ENCODE measurements around the gene KCNJ9.
"Not testable (repeated sequence)": the region's sequence is repeated elsewhere in the genome, so short reads cannot be mapped to it uniquely, and the experiment has no call there.

The KCNJ9 gene

DNA sequence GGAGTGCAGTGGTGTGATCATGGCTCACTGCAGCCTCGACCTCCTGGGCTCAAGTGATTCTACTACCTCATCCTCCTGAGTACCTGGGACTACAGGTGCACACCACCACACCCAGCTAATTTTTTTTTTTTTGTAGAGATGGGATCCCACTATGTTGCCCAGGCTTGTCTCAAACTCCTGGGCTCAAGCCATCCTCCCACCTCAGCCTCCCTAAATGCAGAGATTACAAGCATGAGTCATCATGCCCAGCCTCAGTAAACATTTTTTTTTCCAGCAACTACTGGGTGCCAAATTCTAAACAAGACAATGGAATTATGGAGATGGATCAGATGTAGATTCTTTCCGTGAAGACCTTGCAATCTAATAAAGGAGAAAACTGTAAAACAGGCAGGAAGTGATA lies 31.2 kb upstream of the KCNJ9 start:
- not testable (repeated sequence) for H3K27ac ChIP-seq (ENCODE audit: low read depth, low read length); H3K9ac ChIP-seq (ENCODE audit: low read length in 5 of 5); H3K4me1 ChIP-seq (ENCODE audit: control insufficient read depth in 5 of 5, insufficient read depth in 5 of 5, low read length in 5 of 5); H3K9me3 ChIP-seq (ENCODE audit: control insufficient read depth in 5 of 5, low read length in 5 of 5); H3K27me3 ChIP-seq (ENCODE audit: control insufficient read depth in 5 of 5, insufficient read depth in 4 of 5, low read length in 5 of 5); H3K36me3 ChIP-seq (ENCODE audit: control insufficient read depth in 5 of 5, insufficient read depth in 5 of 5, low read length in 5 of 5); H3K4me3 ChIP-seq (ENCODE audit: low read depth in 1 of 5, low read length in 5 of 5)

DNA sequence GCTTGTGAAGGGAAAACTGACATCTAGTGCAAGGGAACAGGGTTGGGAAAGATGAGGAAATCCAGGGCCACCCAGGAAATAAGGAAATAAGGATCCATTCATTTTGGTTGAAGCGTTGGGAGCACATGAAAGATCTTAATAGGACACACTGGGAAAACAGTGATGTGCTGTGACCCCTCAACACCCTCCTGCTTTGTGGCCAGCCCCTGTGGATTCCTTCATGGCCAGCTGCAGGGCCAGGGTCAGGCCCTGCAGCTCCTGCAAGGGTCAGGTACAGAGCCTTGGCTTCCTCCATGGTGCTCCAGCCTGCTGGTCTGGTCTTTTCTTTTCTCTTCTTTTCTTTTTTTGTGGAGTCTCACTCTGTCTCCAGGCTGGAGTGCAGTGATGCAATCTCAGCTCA lies 30.7 kb upstream of the KCNJ9 start:
- Histone ChIP-seq H3K9ac (ENCODE audit: low read length in 5 of 5) (no peak overlapping the region), H3K4me1 (ENCODE audit: control insufficient read depth in 5 of 5, insufficient read depth in 5 of 5, low read length in 5 of 5) (peaks cover 0 to 10% (median 8%) of the 10 kb centered on the region in 5 donors), H3K27ac (ENCODE audit: low read depth, low read length) (no peak overlapping the region), H3K4me3 (ENCODE audit: low read depth in 1 of 5, low read length in 5 of 5) (no peak overlapping the region), H3K27me3 (ENCODE audit: control insufficient read depth in 5 of 5, insufficient read depth in 4 of 5, low read length in 5 of 5) (peaks cover 4 to 8% (median 5%) of the 10 kb centered on the region in 5 donors), H3K36me3 (ENCODE audit: control insufficient read depth in 5 of 5, insufficient read depth in 5 of 5, low read length in 5 of 5) (no peaks in the 10 kb centered on the region), H3K9me3 (ENCODE audit: control insufficient read depth in 5 of 5, low read length in 5 of 5) (no peaks in the 10 kb centered on the region)

DNA sequence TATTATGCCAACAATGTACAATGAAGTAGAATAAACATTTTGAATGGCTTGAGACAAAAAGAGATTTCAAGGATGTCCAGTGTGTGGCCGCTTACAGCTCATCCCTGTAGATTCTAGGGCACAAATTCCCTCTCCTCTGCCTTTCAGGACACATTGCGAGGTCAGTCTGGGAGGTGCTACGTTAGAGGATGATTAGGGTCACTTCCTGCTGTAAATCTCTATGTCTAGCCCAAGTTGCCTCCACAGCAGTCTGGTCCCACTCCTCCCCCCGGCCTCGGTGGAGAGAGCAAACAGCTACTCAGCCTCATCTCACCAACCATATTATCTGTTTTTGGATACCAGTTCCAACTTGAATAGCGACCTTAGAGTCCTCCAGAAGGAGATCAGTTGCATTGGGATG lies 28.4 kb upstream of the KCNJ9 start:
- no peak overlapping the region for H3K9ac ChIP-seq (ENCODE audit: low read length in 5 of 5)
- no peaks in the 10 kb centered on the region for H3K9me3 ChIP-seq (ENCODE audit: control insufficient read depth in 5 of 5, low read length in 5 of 5)
- H3K4me1 ChIP-seq (ENCODE audit: control insufficient read depth in 5 of 5, insufficient read depth in 5 of 5, low read length in 5 of 5): no peaks in the 10 kb centered on the region
- peaks cover 4 to 8% (median 5%) of the 10 kb centered on the region in 5 donors for H3K27me3 ChIP-seq (ENCODE audit: control insufficient read depth in 5 of 5, insufficient read depth in 4 of 5, low read length in 5 of 5)
- H3K27ac ChIP-seq (ENCODE audit: low read depth, low read length): no peak overlapping the region
- no peaks in the 10 kb centered on the region for H3K36me3 ChIP-seq (ENCODE audit: control insufficient read depth in 5 of 5, insufficient read depth in 5 of 5, low read length in 5 of 5)
- no peak overlapping the region for H3K4me3 ChIP-seq (ENCODE audit: low read depth in 1 of 5, low read length in 5 of 5)

GRCh38 chr1:160053548-160054365 lies 27.6 kb upstream of the KCNJ9 start:
- H3K4me1 ChIP-seq (ENCODE audit: control insufficient read depth in 5 of 5, insufficient read depth in 5 of 5, low read length in 5 of 5): no peaks in the 10 kb centered on the region
- no peak overlapping the region for H3K27ac ChIP-seq (ENCODE audit: low read depth, low read length)
- no peak overlapping the region for H3K9ac ChIP-seq (ENCODE audit: low read length in 5 of 5)
- no peak overlapping the region for H3K4me3 ChIP-seq (ENCODE audit: low read depth in 1 of 5, low read length in 5 of 5)
- no peaks in the 10 kb centered on the region for H3K9me3 ChIP-seq (ENCODE audit: control insufficient read depth in 5 of 5, low read length in 5 of 5)
- H3K27me3 ChIP-seq (ENCODE audit: control insufficient read depth in 5 of 5, insufficient read depth in 4 of 5, low read length in 5 of 5): peaks cover 4 to 8% (median 5%) of the 10 kb centered on the region in 5 donors
- H3K36me3 ChIP-seq (ENCODE audit: control insufficient read depth in 5 of 5, insufficient read depth in 5 of 5, low read length in 5 of 5): no peaks in the 10 kb centered on the region

DNA sequence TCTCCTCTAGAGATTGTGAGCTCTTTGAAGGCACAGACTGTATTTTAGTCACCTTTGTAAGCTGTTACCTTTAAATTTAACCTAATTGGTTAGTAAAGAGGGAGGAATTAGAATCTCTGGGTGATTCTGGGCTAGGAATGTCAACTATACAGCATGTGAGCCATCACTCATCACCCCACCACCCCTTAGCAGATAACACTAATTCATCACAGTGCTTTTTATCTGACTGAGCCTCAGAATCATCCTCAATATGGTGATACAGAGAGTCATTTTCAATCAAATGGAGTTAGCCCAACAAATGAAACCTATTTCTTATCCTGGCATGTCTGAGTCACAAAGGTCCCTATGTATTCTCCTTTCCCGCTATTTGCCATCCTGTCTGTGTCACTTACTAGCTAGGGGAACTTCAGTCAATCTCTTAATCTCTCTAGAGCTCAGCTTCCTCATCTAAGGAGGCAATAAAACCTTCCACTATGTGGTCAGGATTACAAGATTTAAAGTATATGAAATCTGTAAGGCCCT lies 24.6 kb upstream of the KCNJ9 start:
- Histone ChIP-seq H3K27ac (ENCODE audit: low read depth, low read length) (no peak overlapping the region), H3K4me3 (ENCODE audit: low read depth in 1 of 5, low read length in 5 of 5) (no peak overlapping the region), H3K4me1 (ENCODE audit: control insufficient read depth in 5 of 5, insufficient read depth in 5 of 5, low read length in 5 of 5) (no peaks in the 10 kb centered on the region), H3K36me3 (ENCODE audit: control insufficient read depth in 5 of 5, insufficient read depth in 5 of 5, low read length in 5 of 5) (no peaks in the 10 kb centered on the region), H3K9me3 (ENCODE audit: control insufficient read depth in 5 of 5, low read length in 5 of 5) (no peaks in the 10 kb centered on the region), H3K27me3 (ENCODE audit: control insufficient read depth in 5 of 5, insufficient read depth in 4 of 5, low read length in 5 of 5) (peaks cover 4 to 15% (median 8%) of the 10 kb centered on the region in 5 donors), H3K9ac (ENCODE audit: low read length in 5 of 5) (no peak overlapping the region)

DNA sequence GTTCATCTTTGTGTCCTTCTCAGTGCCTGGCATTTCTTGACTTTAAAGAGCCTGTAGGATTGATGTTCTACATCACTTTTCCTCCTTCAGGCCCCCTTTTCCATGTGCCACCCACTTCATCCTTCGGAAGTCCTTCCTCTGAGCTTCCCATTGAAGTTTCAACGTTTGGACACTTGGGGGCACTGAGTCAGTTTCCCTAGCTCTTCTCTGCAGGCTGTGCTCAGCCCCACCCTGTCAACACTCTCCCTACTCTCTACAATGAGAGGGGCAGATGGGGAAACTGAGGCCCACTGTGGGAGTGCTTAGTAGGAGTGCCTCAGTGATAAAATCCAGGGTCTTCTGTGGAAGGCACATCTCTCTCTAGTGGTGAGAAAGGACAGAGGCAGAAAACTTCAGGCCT lies 23.3 kb upstream of the KCNJ9 start:
- H3K27me3 ChIP-seq (ENCODE audit: control insufficient read depth in 5 of 5, insufficient read depth in 4 of 5, low read length in 5 of 5): peaks cover 7 to 14% (median 9%) of the 10 kb centered on the region in 5 donors
- no peaks in the 10 kb centered on the region for H3K9me3 ChIP-seq (ENCODE audit: control insufficient read depth in 5 of 5, low read length in 5 of 5)
- H3K36me3 ChIP-seq (ENCODE audit: control insufficient read depth in 5 of 5, insufficient read depth in 5 of 5, low read length in 5 of 5): no peaks in the 10 kb centered on the region
- no peak overlapping the region for H3K4me3 ChIP-seq (ENCODE audit: low read depth in 1 of 5, low read length in 5 of 5)
- no peak overlapping the region for H3K27ac ChIP-seq (ENCODE audit: low read depth, low read length)
- H3K4me1 ChIP-seq (ENCODE audit: control insufficient read depth in 5 of 5, insufficient read depth in 5 of 5, low read length in 5 of 5): no peaks in the 10 kb centered on the region
- no peak overlapping the region for H3K9ac ChIP-seq (ENCODE audit: low read length in 5 of 5)

DNA sequence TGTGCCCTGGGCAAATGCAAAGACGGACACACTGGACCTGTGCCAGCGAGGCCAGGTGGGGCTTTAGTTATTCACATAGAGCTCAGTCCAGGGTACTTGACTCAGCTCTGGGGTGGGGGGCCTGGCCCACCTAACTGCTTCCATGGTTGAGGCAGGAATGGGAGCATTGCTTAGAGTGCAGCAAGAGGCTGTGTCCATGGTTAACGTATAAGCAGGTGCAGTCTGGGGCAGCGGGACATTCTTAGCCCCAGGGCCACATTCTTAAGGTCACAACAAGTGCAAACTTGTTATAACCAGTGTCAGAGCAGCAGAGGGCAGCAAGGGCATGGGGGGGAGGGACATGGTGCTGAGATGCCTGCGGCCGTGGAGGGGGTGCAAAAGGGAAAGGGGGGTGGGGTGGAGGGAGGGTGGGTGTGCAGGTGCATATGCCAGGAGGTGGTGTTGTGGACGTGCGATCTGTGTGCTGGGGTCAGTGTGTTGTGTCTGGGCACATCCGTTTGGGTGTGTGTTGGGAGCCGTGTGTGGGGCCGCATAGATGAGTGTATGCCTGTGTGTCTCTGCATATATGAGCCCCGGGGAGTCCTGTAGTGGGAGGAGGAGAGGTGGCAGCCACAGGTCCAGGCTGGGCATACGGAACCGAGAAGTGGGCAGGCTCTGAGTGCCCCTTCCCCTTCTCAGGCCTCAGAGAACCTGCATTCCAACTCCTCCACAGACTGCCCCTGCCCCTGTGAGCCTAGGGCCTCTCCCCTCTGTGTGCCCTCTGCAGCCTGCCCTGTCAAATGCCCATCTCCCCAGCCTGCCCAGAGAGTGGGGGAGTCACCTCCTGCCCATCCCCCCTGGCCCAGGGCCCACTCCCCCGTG lies 19.7 kb upstream of the KCNJ9 start:
- Histone ChIP-seq H3K9me3 (ENCODE audit: control insufficient read depth in 5 of 5, low read length in 5 of 5) (no peaks in the 10 kb centered on the region), H3K4me1 (ENCODE audit: control insufficient read depth in 5 of 5, insufficient read depth in 5 of 5, low read length in 5 of 5) (no peaks in the 10 kb centered on the region), H3K27me3 (ENCODE audit: control insufficient read depth in 5 of 5, insufficient read depth in 4 of 5, low read length in 5 of 5) (peaks cover 0 to 11% (median 6%) of the 10 kb centered on the region in 5 donors), H3K36me3 (ENCODE audit: control insufficient read depth in 5 of 5, insufficient read depth in 5 of 5, low read length in 5 of 5) (no peaks in the 10 kb centered on the region), H3K9ac (ENCODE audit: low read length in 5 of 5) (no peak overlapping the region), H3K4me3 (ENCODE audit: low read depth in 1 of 5, low read length in 5 of 5) (no peak overlapping the region), H3K27ac (ENCODE audit: low read depth, low read length) (no peak overlapping the region)

- Histone ChIP-seq H3K27ac (ENCODE audit: low read depth, low read length) (no peak overlapping the region), H3K4me1 (ENCODE audit: control insufficient read depth in 5 of 5, insufficient read depth in 5 of 5, low read length in 5 of 5) (no peaks in the 10 kb centered on the region), H3K27me3 (ENCODE audit: control insufficient read depth in 5 of 5, insufficient read depth in 4 of 5, low read length in 5 of 5) (peaks cover 0 to 11% (median 6%) of the 10 kb centered on the region in 5 donors), H3K4me3 (ENCODE audit: low read depth in 1 of 5, low read length in 5 of 5) (no peak overlapping the region), H3K9me3 (ENCODE audit: control insufficient read depth in 5 of 5, low read length in 5 of 5) (no peaks in the 10 kb centered on the region), H3K36me3 (ENCODE audit: control insufficient read depth in 5 of 5, insufficient read depth in 5 of 5, low read length in 5 of 5) (no peaks in the 10 kb centered on the region), H3K9ac (ENCODE audit: low read length in 5 of 5) (no peak overlapping the region)
These were observed 19.2 kb upstream of the KCNJ9 start for GRCh38 chr1:160062230-160062532.

GRCh38 chr1:160063176-160063575 lies 18.2 kb upstream of the KCNJ9 start:
- Histone ChIP-seq H3K36me3 (ENCODE audit: control insufficient read depth in 5 of 5, insufficient read depth in 5 of 5, low read length in 5 of 5) (no peaks in the 10 kb centered on the region), H3K27ac (ENCODE audit: low read depth, low read length) (no peak overlapping the region), H3K4me1 (ENCODE audit: control insufficient read depth in 5 of 5, insufficient read depth in 5 of 5, low read length in 5 of 5) (no peaks in the 10 kb centered on the region), H3K9ac (ENCODE audit: low read length in 5 of 5) (no peak overlapping the region), H3K4me3 (ENCODE audit: low read depth in 1 of 5, low read length in 5 of 5) (no peak overlapping the region), H3K9me3 (ENCODE audit: control insufficient read depth in 5 of 5, low read length in 5 of 5) (no peaks in the 10 kb centered on the region), H3K27me3 (ENCODE audit: control insufficient read depth in 5 of 5, insufficient read depth in 4 of 5, low read length in 5 of 5) (peaks cover 0 to 11% (median 6%) of the 10 kb centered on the region in 5 donors)

GRCh38 chr1:160064164-160064563 lies 17.2 kb upstream of the KCNJ9 start:
- H3K27me3 ChIP-seq (ENCODE audit: control insufficient read depth in 5 of 5, insufficient read depth in 4 of 5, low read length in 5 of 5): peaks cover 0 to 11% (median 6%) of the 10 kb centered on the region in 5 donors
- H3K27ac ChIP-seq (ENCODE audit: low read depth, low read length): no peak overlapping the region
- H3K9ac ChIP-seq (ENCODE audit: low read length in 5 of 5): no peak overlapping the region
- no peak overlapping the region for H3K4me3 ChIP-seq (ENCODE audit: low read depth in 1 of 5, low read length in 5 of 5)
- H3K4me1 ChIP-seq (ENCODE audit: control insufficient read depth in 5 of 5, insufficient read depth in 5 of 5, low read length in 5 of 5): no peaks in the 10 kb centered on the region
- H3K9me3 ChIP-seq (ENCODE audit: control insufficient read depth in 5 of 5, low read length in 5 of 5): no peaks in the 10 kb centered on the region
- no peaks in the 10 kb centered on the region for H3K36me3 ChIP-seq (ENCODE audit: control insufficient read depth in 5 of 5, insufficient read depth in 5 of 5, low read length in 5 of 5)

Data from subcutaneous abdominal adipose tissue (tissue), 5 donors.